GM12873 (cell line): ENCODE results near the gene HLF.

ENCODE experiments used
- CTCF ChIP-seq: IDR thresholded peaks from 2 replicates; pipeline ENCODE4 v1.5.1; 2012; ENCODE audit warnings: low read depth, mild to moderate bottlenecking, moderate library complexity, low read length, control low read depth; ENCODE audit not compliant: insufficient read depth; ENCODE audit errors: missing control alignments

HLF gene

DNA sequence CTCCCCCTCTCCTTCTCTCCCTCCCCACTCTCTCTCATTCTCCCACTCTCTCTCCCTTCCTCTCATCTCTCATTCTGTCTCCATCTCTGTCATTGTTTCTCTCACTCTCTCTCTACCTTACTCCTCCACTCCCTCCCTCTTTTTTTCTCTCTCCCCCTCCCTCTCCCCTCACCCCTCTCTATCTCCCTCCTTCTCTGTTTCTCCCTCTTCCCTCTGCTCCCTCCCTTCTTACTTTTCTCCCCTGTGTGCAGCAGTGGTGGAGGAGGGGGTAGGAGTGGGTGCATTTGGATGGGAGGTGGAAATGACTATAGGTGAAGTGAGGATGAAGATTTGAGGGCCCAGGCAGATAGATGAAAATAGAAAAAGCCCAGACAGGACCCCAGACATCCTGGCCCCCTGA, 70.9 kb downstream of the HLF start:
- TF ChIP-seq CTCF: no peak

- no peak for TF ChIP-seq CTCF
These were observed 71.7 kb downstream of the HLF start for GRCh38 chr17:55336426-55336825.

DNA sequence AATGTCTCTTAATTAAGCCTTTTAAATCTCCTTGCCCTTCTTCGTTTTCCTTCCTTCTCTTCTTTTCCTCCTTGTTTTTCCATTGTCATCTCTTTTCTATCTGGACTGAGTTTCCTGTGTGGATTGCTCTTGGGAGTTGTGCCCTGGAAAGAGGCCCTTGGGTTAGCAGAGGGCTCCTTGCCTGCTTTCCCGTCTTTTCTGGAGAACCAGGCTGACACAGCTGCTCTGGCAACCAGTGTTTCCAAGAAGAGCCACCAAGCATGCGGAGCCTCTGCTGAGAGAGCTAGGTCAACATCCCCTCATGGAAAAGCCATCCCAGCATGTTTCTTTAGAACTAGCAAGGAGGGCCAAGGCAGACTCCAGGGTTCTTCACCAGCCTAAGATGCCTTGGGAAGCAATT, 75.4 kb downstream of the HLF start:
- no peak for TF ChIP-seq CTCF

DNA sequence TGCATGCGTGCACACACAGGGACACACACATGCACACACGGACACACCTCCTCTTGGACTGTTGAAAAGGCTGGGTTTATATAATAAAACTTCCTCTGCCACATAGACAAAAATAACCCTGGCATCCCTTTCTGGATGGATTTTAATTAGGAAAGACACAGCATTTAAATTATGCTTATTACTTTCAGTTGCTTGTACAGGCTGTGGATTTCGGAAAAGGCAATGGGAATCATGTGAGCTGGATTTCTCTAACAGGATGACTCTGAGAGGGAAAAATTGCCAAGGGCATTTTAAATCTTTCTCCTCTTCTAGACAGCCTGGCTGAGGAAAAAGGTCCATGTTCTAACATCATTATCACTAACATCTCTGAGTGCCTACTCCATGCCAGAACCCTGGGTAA, 75.9 kb downstream of the HLF start:
- TF ChIP-seq CTCF: no peak

DNA sequence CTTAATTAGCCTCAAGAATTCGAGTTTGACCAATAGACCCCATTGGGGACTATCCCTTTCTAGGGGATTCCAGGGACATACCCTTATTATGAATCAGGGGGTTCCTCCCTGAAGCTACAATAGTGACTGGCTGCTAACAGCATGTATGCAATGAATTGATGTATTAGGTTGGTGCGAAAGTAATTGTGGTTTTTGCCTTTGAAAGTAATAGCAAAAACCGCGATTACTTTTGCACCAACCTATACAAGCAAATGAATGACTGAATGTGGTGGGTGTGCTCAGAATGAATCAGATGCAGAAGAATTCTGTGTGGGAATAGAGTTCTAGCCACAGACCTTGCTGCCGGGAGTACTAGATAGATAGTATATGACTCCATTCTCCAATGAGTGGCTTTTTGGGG, 76.7 kb downstream of the HLF start:
- no peak for TF ChIP-seq CTCF

GRCh38 chr17:55342800-55343585, 78.2 kb downstream of the HLF start:
- no peak for TF ChIP-seq CTCF

DNA sequence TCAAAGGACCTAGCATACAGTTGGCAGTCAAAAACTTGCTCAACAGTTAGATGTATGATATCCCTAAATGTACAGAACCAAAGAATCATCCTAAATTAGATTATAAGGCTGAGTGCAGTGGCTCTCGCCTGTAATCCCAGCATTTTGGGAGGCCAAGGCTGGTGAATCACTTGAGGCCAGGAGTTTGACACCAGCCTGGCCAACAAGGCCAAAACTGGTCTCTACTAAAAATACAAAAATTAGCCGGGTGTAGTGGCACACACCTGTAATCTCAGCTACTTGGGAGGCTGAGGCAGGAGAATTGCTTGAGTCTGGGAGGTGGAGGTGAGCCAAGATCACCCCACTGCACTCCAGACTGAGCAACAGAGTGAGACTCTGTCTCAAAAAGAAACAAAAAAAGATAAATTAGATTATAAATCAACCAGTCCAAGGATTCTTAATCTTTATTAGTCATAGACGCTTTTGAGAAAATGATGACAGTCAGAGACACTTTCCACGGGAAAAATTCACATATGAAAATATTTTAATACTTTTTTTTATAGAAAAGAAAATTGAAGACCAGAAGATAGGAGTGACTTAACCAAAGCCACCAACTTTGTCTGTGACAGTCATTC, 79.2 kb downstream of the HLF start:
- no peak for TF ChIP-seq CTCF
